Urinary bladder (tissue), 4 donors: ENCODE measurements around the gene MFRP. TPM values are rescaled to one million over a fixed set of nuclear protein-coding genes. Genes with fewer than 3 reads are reported as not detected.

Source experiments
- DNase-seq: peaks from one replicate; pipeline ENCODE4 v3.0.0-alpha.2; 2015; ENCODE audit errors: extremely low spot score
- H3K27ac ChIP-seq: one replicate; pipeline ENCODE4 v1.5.1; 2013; ENCODE audit warnings: low read depth, mild to moderate bottlenecking, moderate library complexity
- H3K36me3 ChIP-seq: one replicate; pipeline ENCODE4 v1.6.1; 2013; ENCODE audit warnings: mild to moderate bottlenecking, moderate library complexity; ENCODE audit not compliant: insufficient read depth
- H3K4me1 ChIP-seq: one replicate; pipeline ENCODE4 v1.6.1; 2013; ENCODE audit warnings: mild to moderate bottlenecking, moderate library complexity; ENCODE audit not compliant: insufficient read depth
- H3K4me3 ChIP-seq: one replicate; pipeline ENCODE4 v1.5.1; 2013; ENCODE audit warnings: low read depth, low read length
- WGBS: extraction: QIAGEN DNeasy Blood & Tissue Kit; methylation state at CpG from one replicate; pipeline ENCODE4 v1.1.7; 2013; 5-methylcytosine and 5-hydroxymethylcytosine counted together
- polyA plus RNA-seq: library from polyadenylated mRNA; stranded (reverse); fragments of 200-250 nt; gene quantifications from one replicate; pipeline ENCODE4 v1.2.3, GENCODE V29; 2013
- total RNA-seq: library from RNA; depleted of rRNA; stranded (reverse); fragments of >200 nt; gene quantifications from one replicate; pipeline ENCODE4 v1.2.3, GENCODE V29; 2014
- donor health status: healthy with polysubstance abuse.
- donor health status: healthy.

MFRP gene
- total and polyA plus RNA-seq, 2 donors = 0.03 TPM; not detected in 1

DNA sequence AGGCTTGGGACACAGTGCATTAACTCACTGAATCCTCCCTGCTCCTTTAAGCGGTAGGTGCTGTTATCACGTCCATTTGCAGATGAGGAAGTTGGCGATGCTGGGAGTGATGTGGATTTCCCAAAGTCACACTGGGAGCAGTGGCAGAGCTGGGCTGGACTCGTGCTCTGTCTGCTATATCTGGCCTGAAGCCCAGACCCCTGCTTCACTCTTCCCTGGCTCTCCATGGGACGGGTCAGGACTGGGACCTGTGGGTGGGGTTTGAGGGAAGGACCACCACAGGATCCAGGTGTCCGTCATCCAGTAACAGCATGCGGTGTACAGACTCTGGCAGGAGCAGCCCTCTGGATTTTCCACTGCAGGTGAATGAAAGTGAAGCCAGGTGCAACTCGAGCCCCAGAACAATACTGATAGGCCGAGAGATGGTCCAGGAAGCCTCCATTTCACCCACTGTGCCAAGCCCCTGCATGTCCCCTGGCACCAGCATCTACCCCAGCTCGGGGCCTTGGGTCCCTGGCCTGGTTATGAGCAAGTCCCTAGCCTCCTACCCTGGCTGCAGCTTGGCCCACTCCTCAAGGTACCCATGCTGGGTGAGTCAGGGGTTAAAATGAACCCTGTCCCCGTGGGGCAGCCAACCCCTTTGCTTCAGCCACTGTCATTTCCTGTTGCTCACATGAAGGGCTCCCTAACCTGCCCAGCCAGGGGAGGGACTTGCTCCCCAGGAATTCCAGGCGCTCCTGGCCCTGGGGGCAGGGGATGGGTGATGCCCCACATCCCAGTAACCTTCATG, 30.8 kb upstream of the MFRP start:
- H3K36me3 ChIP-seq = no peaks in the 10 kb centered on the region
- WGBS = 68% methylated on average over 12 of the region's 12 CpGs
- no peak for DNase-seq
- H3K4me1 ChIP-seq = no peaks in the 10 kb centered on the region
- H3K4me3 ChIP-seq = no peak overlapping the region
- H3K27ac ChIP-seq = no peak overlapping the region

DNA sequence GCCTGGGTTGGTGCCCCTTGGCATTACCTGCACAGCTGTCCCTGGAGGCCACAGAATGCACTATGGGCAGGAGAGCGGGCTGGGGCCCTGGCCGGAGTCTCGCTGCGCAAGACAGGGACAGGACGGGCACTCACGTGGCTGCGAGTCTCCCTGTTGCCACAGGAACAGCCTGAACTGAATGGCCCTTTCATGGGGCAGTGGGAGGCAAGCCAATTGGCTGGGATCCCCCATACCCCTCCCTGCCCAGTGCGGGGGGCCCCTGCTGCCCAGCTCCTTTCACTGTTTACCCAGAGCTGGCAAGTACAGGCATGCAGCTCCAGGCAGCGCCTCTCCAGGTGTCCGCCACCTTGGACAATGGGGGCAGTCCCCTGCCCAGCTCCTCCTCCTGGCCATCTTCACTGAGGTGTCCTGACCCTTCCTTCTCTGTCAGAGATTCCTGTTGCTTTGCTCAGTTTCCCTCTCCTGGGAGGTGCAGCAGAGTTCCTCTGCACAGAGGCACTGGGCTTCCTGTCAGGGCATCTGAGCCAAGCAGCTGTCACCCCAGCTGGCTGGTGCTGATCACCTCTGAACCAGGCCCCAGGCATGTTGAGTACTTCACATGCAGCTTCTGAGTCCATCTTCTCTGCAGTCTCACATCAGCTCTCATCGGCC, 29.8 kb upstream of the MFRP start:
- Histone ChIP-seq H3K4me3 (no peak overlapping the region), H3K4me1 (no peaks in the 10 kb centered on the region), H3K36me3 (no peaks in the 10 kb centered on the region), H3K27ac (no peak overlapping the region)
- DNase-seq = no peak
- 65% methylated on average over 11 of the region's 11 CpGs for WGBS

DNA sequence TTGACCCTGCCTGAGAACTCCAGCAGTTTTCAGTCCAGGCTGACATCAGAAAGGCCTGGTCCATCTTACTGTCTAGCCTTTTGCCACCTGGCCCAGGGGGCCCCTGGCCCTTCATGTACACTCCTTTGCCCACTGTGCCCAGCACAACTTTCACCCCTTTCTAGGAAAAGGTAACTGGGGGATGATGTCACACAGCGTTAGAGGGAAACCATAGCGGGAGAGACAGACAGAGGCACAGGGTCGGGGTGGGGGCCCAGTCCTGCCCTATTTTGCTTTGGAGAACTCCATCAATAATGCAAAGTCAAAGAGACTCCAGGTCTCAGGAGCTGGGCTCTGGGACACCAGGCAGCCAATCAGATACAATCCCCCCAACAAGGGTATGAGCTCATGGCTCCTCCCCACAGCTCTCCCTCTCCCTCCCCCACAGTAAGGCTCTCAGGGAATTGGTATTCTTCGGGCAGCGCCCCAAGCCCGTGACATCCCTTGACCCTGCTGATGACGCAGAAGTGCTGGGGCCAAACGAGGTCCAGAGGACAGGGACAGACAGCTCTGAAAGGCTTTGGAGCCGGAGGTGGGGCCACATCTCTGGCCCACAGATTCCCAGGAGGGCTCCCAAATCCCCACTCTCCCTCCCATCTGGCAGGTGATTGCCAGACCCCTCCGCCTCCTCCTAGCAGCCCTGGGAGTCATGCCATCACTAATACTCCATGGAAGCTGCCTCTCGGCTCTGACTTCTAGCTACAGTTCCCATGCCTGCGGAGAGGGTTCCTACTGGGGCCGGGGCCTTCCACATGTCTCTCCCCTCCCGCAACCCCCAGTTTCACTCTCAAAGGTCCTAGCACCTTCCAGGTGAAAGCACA, 29.1 kb upstream of the MFRP start:
- no peak overlapping the region for H3K27ac ChIP-seq
- H3K36me3 ChIP-seq = no peaks in the 10 kb centered on the region
- no peak overlapping the region for H3K4me3 ChIP-seq
- H3K4me1 ChIP-seq = no peaks in the 10 kb centered on the region
- DNase-seq = no peak
- 41% methylated on average over 14 of the region's 14 CpGs for WGBS

DNA sequence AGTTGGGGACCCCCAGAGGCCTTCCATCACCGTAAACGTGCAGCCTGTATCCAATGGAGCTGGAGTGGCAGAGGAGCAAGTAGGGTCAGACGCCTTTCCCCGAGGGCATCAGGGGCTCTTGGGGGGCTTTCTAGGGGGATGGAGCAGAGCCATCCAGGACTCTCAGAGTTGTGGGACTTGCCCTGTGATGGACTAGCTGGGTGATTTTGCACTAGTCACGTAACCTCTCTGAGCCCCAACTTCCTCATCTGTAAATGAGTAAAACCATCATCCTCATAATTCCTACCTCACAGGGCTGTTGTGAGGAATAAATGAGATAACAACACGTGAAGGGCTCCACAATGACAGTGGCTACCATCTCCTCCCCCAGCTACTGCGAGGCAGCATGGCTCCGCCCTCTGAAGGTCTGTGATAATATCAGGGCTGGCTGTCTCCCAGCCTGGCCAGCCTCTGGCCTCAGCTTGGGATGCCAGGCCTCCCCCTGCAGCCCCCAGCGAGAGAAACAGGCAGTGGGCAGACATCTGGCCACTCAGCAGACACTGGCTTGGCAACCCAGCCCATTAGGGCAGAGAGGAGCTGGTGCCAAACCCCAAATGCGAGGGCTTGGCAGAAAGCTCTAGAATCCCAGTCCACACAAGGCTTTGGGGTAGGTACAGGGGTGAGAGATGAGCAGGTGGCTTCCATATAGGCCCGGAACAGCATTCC, 28.3 kb upstream of the MFRP start:
- no peak overlapping the region for H3K27ac ChIP-seq
- no peak overlapping the region for H3K4me3 ChIP-seq
- H3K36me3 ChIP-seq = no peaks in the 10 kb centered on the region
- no peak for DNase-seq
- H3K4me1 ChIP-seq = no peaks in the 10 kb centered on the region
- WGBS = 43% methylated on average over 11 of the region's 11 CpGs

DNA sequence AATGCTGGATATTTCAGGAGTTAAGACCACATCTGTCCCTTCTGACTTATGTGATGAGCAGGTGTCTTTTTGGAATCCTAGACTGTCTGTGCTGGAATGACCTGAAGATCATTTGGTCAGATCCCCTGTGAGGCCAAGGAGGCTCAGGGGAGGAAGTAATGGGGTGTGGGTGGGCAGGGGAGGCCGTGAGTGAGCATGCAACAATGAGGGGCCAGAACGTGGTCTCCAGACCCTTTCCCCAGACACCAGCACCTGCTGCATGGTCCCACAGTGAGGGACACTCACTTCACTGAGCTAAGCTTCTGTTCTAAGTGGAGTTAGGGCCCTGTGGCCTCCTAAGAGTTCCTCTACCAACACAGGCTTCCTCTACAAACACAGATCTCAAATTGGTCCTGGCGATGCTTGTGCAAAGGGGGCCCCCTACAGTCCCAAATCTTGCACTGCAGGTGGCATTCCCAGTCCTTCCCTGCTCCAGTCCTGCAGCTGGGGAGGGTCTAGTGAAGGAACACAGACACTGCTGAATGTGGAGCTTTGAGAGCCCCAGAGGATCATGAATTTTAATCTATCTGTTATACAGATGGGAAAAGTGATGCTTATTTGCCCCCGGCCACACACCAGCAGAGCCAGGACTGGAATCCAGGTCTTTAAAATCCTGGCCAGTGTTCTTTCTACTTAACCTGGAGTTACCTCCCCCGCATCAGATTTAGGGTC, 27.6 kb upstream of the MFRP start:
- H3K27ac ChIP-seq = no peak overlapping the region
- H3K36me3 ChIP-seq = no peaks in the 10 kb centered on the region
- H3K4me3 ChIP-seq = no peak overlapping the region
- WGBS = 56% methylated on average over 5 of the region's 5 CpGs
- no peak for DNase-seq
- no peaks in the 10 kb centered on the region for H3K4me1 ChIP-seq

DNA sequence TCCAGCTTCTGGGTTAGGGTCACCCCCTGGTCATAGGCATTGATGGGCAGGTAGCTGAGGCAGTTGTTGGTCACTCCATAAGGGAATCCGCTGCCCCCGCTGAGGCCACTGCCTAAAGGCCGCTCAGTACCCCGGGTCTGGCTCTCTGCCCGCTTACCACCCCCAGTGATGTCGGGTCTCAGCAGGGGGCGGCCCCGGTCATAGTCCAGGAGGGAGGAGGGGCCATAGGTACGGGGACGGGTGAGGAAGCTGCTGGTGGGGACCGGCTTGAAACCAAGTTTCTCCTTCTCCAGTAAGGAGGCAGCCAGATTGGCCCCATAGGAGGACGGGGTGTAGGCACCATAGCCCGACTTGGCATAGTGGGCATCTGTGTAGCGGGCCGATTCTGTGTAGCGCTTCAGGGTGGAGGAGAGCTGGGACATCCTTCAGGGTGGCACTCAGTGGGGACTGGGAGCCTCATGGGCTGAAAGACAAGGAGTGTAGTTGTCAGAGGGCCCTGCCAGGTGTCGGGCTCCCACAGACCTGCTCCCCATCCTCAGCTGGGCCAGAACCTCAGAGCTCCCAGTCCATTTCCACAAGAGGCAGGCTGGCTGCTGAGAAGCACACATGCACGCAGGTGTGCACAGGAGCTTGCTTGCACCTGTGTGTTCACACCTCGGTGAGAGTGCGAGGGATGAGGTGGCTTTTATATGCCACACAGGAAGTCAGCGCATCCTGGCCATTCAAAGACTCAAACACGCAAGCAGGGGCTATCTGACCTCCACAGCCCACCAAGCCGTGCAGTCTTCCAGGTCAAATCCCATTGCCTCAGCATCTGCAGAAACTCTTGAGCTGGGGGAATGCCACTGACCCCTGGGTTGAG, 26.8 kb upstream of the MFRP start:
- H3K36me3 ChIP-seq = no peaks in the 10 kb centered on the region
- H3K27ac ChIP-seq = no peak overlapping the region
- H3K4me1 ChIP-seq = no peaks in the 10 kb centered on the region
- WGBS = 85% methylated on average over 23 of the region's 23 CpGs
- no peak for DNase-seq
- no peak overlapping the region for H3K4me3 ChIP-seq

DNA sequence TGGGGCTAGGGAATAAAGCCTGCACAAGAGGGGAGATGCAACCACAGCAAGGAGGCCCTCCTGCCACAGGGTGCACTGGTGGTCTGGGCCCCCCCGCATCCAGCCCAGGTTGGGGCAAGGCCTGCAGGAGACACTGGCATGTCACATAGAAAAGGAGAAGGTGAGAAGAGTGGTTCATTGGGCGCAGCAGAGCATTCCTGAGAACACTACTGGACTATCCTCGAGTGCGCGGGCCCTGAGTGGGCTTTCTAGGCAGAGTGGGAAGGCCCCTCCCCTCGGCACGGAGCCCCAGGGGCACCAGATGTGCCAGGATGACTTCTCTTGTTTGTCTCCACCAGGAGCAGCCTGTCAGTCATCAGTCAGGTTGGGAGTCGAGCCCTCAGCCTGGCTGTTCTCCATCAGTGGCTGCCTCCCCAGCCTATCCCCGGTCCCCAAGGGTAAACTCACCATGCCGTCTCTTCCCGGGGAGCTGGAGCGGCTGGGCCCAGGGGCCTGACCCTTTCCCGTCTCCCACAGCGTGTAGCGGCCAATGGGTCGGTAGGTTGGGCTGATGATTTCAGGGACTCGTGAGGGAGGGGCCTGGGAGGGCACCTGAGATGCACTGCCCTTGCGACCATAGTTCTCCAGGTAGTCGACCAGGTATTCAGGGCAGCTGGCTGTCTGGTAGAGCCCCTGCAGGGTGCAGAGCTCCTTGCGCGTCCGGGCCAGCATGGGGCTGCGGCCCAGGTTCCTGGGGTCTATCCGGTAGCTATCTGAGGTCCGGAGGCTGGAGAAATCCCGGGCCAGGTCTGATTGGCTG, 26.0 kb upstream of the MFRP start:
- WGBS = 89% methylated on average over 26 of the region's 26 CpGs
- no peaks in the 10 kb centered on the region for H3K4me1 ChIP-seq
- no peaks in the 10 kb centered on the region for H3K36me3 ChIP-seq
- DNase-seq = no peak
- no peak overlapping the region for H3K4me3 ChIP-seq
- H3K27ac ChIP-seq = no peak overlapping the region

DNA sequence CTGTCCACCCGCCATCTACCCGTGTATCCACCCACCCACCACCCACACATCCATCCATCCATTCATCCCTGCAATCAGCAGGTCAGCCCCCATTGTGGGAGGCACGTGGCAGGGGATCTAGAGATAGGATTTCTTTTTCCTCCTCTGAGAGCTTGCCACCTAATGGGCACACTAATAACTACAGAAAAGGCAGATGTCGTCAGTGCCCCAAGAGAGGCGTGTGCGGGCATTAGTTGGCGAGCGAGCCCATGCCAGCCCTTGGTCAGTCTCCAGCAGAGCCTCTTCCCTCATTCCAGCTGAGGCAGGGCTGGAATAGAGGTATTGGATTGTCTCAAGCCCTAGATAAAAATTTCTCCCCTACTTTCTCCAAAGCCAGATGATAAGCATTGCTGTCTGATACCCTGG, 25.3 kb upstream of the MFRP start:
- H3K4me1 ChIP-seq = no peaks in the 10 kb centered on the region
- H3K27ac ChIP-seq = no peak overlapping the region
- DNase-seq = no peak
- no peak overlapping the region for H3K4me3 ChIP-seq
- H3K36me3 ChIP-seq = no peaks in the 10 kb centered on the region
- WGBS = 76% methylated on average over 8 of the region's 8 CpGs

DNA sequence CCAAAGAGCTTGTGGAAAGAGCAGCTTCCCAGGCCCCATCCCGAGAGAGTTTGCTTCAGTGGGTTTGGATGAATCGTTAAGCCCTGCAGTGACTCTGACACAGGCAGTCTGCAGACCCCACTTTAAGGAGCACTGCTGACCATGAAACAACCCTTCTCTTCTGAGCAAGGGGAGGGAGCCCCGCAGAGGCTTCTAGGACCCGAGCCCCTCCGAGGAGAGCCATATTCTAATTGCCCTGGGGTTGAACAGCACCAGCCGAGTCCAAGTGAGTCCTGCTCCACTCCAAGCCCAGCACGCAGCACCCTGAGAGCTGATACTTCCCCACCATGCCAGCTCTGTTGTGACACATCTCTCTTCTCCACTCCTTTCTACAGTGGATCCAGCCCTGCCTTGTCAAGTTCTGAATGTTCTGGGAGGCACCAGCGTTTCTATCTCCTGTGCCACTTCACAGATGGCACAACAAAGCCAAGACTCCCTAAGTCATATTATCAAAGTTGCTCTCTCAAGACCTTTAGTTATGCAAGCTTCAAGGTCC, 24.6 kb upstream of the MFRP start:
- WGBS = 63% methylated on average over 8 of the region's 8 CpGs
- Histone ChIP-seq H3K4me1 (no peaks in the 10 kb centered on the region), H3K4me3 (no peak overlapping the region), H3K27ac (no peak overlapping the region), H3K36me3 (no peaks in the 10 kb centered on the region)
- DNase-seq = no peak

DNA sequence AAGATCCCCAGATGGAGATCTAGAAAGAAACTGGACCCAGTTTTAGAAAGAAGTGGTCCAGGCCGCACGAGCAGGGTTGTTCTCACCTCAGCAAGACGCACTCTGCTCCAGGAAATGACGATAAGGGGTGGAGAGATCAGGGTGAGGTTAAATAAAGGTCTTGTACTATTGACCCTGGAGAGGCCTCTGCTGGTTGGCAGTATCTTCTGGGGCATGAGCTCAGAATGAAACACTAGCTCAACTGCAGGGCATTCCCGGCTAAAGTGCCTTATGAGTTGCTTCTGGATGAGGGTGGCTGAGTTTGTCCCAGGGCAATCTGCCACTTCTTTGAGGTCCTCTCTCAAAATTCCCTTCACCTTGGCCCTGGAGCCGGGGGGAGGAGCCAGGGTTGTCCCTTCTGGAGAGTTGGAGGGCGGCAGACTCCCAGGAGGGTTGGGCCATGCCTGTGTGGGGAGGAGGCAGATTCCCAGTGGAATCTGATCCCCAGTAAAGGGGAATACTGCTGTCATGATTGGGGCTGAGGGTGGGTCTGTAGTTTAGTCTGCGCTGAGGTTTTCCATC, 24.1 kb upstream of the MFRP start:
- WGBS = 54% methylated on average over 8 of the region's 8 CpGs
- no peak for DNase-seq
- Histone ChIP-seq H3K4me3 (no peak overlapping the region), H3K27ac (no peak overlapping the region), H3K4me1 (no peaks in the 10 kb centered on the region), H3K36me3 (no peaks in the 10 kb centered on the region)

DNA sequence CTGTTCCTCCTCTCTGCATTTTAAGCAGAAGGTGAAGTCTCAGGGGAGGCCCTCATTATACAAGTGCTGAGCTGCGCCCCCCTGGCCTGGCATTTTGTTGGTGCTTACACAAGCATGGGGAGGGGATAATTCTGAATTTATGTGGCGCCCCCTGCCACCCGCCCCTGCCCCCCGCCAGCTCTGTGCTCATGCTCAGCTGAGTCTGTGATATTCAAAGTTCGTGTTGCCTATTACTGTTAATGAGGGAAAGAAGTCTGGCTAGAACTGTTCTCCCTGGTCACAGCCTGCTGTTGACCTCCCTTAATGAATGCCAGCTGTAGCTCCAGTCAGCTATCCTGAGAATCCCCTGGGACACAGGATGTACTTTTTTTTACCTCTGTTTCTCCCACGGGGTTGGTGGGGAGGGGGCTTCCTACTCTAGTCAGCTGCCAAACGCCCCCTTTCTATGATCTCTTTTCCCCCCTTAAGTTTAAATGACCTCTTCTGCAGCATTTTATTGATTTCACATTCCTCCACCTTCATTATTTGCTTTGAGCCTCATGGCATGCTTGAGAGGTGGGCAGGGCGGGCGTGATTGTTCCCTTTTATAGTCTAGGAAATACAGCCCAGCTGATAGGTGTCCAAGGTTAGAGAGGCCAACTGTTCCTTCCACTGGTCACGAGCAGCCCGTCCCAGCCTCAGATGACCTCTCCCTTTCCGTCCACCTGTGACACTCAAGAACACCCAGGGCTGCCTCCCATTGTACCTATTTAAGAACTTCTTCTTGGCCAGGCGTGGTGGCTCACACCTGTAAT, 22.8 kb upstream of the MFRP start:
- no peaks in the 10 kb centered on the region for H3K4me1 ChIP-seq

More for the DNA sequence above, 22.8 kb upstream of the MFRP start:
- H3K4me3 ChIP-seq = no peak overlapping the region
- no peak for DNase-seq
- 72% methylated on average over 13 of the region's 13 CpGs for WGBS
- H3K27ac ChIP-seq = peak overlapping the region; percentile 84
- H3K36me3 ChIP-seq = no peaks in the 10 kb centered on the region
